GM13977 (cell line): ENCODE measurements around the gene TNFRSF8.

Source experiments
- DNase-seq: peaks from one replicate; pipeline ENCODE4 v3.0.0; 2012; ENCODE audit warnings: low spot score
- in situ Hi-C: fragments of 300-500 bp; cut with MboI; formaldehyde crosslinking; loops from one replicate; pipeline ENCODE4 v1.12.0; 2022; ENCODE audit warnings: low sequenced_read_pairs, low pct_unique_long_range_greater_than_20kb, mixed read lengths, inconsistent platforms; ENCODE audit not compliant: unreplicated experiment
- TF ChIP-seq, protein P1 (sequence below): IDR thresholded peaks from 2 replicates; pipeline ENCODE4 v1.5.1; 2012; ENCODE audit warnings: mild to moderate bottlenecking, control low read depth; ENCODE audit not compliant: insufficient read depth; ENCODE audit errors: extremely low read depth, missing control alignments

Gene TNFRSF8

DNA sequence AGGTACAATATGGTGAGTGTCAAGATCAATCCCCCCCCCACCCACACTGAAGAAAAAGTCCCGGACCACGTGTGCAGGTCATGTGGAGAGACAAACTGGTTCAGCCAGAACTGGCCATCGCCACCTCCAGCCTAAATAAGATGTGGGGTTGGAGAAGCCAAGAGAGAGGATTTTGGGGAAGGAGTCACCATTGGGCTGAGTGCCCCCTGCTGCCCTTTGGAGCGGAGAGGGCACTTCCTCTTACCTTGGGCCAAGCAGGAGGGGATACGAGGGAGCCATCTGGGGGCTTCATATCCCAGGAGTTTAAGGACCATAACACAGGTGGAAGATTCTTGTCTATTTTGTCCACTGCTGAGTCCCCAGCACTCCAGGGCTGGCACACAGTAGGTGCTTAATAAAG is 101.1 kb downstream of the TNFRSF8 start:
- TF ChIP-seq, protein P1, sequence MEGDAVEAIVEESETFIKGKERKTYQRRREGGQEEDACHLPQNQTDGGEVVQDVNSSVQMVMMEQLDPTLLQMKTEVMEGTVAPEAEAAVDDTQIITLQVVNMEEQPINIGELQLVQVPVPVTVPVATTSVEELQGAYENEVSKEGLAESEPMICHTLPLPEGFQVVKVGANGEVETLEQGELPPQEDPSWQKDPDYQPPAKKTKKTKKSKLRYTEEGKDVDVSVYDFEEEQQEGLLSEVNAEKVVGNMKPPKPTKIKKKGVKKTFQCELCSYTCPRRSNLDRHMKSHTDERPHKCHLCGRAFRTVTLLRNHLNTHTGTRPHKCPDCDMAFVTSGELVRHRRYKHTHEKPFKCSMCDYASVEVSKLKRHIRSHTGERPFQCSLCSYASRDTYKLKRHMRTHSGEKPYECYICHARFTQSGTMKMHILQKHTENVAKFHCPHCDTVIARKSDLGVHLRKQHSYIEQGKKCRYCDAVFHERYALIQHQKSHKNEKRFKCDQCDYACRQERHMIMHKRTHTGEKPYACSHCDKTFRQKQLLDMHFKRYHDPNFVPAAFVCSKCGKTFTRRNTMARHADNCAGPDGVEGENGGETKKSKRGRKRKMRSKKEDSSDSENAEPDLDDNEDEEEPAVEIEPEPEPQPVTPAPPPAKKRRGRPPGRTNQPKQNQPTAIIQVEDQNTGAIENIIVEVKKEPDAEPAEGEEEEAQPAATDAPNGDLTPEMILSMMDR = no peak
- in situ Hi-C loops = no loop called here

DNA sequence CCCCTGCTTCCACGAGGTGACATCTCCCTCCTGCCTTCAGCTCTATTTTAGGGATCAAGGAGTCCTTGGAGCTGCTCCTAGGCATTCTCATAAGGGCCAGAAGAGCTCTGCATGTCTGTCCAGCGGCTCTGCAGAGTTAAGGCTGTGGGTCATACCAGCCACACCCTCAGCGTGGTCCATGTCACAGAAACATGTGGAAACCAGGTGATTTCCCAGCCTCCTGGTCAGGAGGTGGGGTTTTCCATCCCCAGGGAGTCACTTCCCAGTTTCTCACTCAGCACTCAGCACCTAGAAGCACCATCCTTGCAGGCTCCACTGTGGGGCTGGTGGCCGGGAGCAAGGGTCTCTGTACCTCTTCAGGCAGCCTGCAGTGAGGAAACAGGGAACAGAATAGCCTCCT is 102.2 kb downstream of the TNFRSF8 start:
- TF ChIP-seq, protein P1 = no peak
- in situ Hi-C loops = no loop called here
- no peak for DNase-seq

More for the DNA sequence above, 101.1 kb downstream of the TNFRSF8 start:
- no peak for DNase-seq

DNA sequence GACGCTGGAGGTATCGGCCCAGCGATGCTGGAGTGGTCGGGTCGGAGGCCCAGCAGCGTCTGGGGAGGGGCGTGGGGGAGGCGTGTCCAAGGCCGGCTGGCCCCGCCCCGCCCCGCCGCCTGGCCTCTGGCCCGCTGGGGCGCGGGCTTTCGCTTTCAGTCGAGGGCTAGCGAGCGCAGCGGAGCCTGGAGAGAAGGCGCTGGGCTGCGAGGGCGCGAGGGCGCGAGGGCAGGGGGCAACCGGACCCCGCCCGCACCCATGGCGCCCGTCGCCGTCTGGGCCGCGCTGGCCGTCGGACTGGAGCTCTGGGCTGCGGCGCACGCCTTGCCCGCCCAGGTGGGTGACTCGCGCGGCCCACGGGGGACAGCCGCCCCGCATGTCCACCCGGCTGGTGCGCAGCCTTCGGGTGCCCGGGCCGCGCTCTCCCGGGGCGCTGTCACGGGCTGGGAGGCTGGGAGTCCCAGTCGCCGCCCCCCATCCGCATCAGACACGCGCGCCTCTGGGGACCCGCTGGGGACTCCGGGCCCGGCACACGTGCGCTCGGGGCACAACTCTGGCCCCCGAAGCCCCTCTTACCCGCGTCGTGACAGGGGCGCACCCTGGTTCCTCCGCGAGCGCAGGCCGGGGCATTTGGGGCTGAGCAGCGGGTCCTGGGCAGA is 103.9 kb downstream of the TNFRSF8 start, which contains the start of gene TNFRSF1B:
TNFRSF1B (plus strand) TSS at position 158 of the 659 bp plus-strand sequence; CDS start at position 259, 101 bp downstream.
- in situ Hi-C loops = no loop called here
- peak; percentile 94 for DNase-seq
- TF ChIP-seq, protein P1 = no peak

DNA sequence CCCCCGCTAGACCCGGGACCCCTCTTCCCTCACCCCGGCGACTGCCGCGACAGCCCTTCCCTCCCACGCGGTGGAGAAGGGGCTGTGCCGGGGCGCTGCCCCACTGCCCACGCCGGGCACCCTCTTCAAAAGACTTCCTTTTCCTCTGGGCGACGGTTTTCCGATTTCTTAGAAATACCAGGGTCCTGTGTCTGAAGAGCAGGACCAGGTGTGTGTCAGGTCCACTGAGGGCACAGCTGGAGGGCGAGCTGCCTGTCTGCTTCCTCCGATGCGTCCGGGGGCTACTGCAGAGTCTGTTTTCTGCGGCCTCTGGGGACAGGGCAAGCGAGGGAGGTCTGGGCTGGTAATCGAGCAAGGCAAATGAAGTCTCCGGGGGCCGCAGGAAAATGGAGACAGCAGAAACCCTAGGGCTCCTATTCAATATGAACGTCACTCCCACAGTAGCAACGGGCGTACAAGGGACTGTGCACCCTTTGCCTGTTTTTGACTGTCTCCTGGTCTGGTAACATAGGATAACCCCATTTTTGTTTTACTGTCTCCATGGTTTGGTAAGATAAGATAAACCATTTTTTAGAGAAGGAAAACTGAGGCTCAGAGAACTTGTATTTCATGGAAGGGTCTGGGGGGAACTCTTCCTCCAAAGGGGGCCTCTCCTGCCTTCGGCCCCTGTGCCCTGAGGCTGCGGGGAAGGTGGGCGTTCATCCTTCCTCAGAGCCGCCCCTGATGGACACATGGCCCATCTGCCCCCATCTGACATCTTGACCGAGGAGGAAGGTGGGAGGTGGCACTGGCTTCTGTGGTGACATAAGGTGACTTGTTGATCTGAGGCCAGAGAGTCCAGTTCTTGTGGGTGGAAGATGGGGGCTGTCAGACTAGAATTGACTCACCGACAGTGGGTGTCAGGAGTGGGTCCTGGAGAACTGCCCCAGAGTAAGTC is 104.7 kb downstream of the TNFRSF8 start:
- in situ Hi-C loops = no loop called here
- DNase-seq = peak; percentile 63
- TF ChIP-seq, protein P1 = no peak

DNA sequence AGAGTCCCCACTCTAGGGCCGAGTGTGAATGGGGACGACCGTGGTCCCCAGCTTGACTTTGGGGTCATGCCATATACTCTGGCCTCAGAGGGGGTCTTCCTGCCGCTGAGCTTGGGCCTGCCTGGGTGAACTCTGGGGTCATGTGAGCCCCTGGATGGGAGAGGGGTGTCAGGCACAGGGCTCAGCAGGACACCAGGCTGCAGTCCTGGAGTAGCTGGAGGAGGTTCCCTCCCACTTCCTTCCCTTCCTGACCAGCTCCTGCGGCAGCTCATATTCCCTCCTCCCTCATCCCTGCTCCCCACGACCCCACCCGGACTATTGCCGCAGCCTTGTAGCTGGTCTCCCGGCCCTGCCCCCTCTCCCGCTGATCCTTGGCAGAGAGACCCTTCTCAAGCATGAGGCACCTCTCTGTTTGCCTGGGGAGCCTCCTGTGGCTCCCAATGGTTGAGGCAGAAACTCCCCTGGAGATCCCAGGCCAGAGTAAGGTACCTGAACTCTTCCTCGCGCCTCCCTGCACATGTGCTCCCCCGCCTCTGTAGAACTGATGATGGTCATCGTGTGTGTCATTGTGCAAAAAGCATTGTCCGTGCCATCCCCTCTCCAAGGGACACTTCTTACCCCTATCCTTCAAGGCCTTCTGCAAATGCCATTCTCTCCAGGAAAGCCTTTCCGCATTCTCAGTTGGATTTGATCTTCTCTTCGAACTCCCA is 105.5 kb downstream of the TNFRSF8 start:
- TF ChIP-seq, protein P1 = no peak
- in situ Hi-C loops = no loop called here
- DNase-seq = no peak

DNA sequence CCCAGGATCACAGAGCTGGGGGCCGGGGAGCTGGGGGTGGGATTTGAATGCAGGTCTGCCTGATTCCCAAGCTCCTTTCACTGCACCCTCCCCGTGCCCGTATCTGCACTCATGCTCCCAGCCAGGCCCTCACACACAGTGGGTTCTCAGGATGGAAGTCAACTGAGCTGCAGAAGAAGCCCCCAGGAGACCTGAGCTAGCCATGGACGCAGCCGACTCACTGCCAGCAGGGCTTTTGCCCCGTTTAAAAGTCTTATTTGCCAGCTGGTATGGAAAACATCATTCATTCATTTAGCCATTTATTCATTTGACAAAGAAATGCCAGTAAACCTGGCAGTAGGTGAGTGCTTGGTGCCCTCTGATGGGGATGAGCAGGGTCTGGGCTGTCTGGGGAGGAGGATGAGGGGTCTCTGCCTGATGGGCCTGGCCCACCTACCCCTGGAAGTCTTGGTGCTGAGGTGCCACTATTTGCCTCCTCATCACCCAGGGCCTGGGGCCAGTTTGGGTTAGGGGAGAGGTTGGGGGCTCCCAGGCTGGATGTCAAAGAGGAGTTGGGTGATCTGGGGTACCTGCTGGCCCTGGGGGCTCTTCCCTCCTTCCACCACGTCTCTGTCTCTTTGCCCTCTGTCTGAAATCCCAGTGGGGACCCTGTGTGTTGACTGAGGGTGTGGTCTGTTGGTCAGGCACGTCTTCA is 106.5 kb downstream of the TNFRSF8 start:
- in situ Hi-C loops = no loop called here
- DNase-seq = no peak
- TF ChIP-seq, protein P1 = no peak
